Nucleus accumbens (tissue), 56 donors: Measurements from ENCODE around the gene VPS50.

Experiments
- DNase-seq, 56 donors: peaks; one replicate each; lab custom pipeline; 2025; lab: John Stamatoyannopoulos, UW

VPS50 gene, protein sequence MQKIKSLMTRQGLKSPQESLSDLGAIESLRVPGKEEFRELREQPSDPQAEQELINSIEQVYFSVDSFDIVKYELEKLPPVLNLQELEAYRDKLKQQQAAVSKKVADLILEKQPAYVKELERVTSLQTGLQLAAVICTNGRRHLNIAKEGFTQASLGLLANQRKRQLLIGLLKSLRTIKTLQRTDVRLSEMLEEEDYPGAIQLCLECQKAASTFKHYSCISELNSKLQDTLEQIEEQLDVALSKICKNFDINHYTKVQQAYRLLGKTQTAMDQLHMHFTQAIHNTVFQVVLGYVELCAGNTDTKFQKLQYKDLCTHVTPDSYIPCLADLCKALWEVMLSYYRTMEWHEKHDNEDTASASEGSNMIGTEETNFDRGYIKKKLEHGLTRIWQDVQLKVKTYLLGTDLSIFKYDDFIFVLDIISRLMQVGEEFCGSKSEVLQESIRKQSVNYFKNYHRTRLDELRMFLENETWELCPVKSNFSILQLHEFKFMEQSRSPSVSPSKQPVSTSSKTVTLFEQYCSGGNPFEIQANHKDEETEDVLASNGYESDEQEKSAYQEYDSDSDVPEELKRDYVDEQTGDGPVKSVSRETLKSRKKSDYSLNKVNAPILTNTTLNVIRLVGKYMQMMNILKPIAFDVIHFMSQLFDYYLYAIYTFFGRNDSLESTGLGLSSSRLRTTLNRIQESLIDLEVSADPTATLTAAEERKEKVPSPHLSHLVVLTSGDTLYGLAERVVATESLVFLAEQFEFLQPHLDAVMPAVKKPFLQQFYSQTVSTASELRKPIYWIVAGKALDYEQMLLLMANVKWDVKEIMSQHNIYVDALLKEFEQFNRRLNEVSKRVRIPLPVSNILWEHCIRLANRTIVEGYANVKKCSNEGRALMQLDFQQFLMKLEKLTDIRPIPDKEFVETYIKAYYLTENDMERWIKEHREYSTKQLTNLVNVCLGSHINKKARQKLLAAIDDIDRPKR

DNA sequence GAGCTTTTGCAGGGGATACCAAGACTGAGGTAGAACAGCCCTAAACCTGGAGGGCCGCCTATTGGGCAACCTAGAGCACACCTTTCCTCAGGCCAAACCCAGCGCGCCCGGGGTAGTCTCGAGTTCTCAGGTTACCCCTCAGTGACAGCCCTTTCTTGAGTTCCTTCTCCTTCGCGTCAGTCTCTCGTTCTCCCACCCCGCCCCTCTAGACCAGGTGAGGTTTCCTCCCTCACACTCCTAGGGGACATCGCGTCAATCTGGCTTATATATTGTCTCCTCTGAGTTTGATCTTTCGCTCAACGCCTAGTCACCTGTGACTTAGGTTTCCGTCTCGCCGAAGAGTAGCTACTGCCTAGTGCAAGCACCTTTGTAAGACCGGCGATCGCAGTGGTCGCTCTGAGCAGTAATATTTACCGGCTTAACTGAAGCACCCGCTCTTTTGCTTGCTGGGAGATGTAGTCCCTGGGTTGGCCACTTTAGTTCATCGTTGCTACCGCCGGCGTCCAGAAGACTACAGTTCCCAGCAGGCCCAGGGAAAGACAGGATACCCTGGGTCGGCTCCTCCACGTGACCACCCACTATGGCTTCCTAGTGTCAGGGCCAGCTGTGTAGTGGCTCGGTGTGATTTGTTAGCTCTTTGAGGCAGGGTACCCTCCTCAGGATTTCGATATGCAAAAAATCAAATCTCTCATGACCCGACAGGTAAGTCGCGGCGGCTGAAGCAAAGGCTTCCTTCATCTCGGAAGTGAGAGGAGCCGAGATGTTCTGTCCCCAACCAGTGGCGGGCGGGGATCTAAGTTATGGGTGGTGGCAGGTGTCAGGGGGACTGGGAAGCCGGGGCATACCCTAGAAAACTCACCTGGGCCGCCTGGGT lies at the start of gene VPS50:
VPS50 (plus strand) TSS at position 568 of the 874 bp plus-strand sequence; CDS start at position 670, 102 bp downstream.
- peak; percentile 58 to 99 (median 94) for DNase-seq

DNA sequence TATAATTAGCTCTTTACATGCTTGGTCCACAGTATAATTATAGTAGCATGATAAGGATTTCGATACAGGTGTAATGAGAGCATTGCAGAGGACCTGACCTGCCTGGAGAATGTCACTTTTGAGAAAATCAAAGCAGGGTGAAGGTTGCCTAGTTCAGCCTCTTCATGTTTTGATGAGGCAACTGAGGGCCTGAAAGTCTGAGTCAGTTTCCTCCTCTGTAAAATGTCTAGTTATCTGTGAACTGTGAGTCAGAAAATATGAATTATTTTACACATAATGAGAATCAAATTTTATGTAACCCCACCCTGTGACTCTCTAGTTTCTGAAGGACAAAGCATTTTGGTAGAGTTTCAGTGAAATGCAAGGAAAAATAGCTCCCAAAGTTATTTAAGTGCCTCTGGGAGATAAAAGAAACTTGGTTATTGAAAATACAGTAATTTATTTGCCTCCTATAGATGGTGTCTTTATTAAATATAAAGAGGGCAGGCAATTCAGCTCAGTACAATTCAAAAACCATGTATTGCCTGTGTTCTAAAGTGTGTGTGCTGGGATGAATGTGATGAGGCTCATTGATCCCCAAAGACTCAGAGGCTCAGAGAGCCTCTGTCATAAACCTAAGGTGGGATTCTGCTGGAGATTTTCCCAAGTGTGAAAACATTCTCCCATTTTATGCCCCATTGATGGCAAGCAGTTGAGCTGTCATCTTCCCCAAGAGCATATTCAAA lies 46.7 kb upstream of the VPS50 start:
- peak in 4 of 56 donors; percentile 1 to 2 (median 2) for DNase-seq

DNA sequence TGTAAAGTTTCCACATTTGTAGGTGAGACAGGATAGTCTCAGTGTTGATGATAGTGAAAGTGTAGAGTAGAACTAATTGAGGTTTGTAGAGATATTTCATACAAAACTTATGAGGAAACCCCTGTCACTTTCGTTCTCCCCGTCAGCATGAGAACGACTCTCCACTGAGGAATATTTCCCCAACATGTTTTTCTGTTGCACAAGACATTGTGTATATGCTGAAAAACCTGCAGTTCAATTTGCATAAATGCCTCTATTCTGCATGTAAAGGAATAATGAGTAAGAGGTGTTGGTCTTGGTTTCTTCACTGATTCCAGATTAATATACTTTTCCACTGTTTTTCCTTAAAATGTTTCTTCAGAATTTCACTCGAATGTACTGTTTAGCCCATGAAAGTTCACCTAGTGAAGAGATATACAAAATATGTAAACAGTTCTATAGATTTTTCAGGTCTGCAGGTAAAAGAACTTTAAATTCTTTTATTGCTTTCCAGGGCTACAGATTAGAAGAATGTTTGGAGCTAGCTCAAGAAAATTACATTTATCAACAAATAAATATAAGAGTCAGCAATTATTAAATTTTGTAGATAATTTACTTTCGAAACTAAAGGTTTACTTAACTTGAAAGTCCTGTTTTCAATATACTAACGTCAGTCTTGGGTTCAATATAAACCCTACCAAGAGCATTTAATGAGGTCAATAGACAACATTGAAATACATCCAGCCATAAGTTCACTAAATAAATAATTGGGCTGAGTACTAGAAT lies 43.1 kb upstream of the VPS50 start:
- DNase-seq, result no peak

DNA sequence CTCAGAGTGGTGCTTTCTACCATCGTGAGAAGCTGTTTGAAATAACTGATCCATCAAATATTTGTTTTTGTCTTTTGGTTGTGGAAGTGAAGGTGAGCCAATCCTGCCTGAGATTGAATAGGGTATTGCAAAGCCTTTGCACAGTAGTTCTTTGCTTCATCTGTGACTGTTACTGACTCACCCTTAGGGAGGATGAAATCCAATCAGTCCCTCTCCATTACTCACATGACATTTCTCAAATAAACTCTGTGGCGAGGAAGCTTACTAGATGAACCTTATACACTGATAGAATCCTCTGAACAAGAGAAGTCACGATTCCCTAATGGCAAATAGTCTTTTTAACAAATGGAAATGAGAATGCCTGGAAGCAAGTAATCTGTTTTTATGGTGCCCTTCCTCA lies 37.8 kb upstream of the VPS50 start:
- no peak for DNase-seq

DNA sequence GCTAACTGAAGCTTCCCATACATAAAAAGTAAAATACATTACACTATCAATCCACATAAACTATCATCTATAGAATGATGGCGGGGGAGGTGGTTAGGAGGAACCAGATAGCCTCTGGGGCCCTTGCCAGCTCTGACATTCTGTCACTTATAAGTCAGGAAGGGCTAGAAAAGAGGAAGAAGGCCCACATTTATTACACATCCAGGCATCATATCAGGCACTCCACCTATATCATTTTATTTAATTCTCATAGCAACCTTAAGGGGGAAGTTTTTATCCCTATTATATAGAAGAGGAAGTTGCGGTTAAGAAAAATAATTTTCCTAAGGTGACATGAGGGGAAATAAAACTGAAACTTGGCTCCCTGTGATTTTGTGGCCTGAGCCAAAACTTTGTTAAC lies 35.8 kb upstream of the VPS50 start:
- DNase-seq, result no peak

DNA sequence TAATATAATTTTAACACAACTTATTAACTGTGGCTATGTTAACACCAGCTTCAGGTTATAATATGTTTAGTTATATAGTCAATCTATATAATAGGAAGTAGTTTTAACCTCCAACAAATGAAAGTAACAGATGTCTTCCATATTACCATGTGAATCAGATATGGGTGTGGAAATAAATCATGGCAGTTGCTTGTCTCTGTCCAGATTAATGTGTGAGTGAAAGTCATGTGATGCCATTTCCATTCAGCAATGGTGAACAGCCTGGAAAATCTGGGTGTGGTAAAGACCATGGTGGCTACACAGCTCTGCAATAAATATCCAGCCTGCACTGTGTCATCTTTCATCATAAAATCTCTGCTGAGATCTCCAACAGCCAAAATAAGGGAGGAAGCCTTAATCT lies 33.7 kb upstream of the VPS50 start:
- DNase-seq, result no peak

DNA sequence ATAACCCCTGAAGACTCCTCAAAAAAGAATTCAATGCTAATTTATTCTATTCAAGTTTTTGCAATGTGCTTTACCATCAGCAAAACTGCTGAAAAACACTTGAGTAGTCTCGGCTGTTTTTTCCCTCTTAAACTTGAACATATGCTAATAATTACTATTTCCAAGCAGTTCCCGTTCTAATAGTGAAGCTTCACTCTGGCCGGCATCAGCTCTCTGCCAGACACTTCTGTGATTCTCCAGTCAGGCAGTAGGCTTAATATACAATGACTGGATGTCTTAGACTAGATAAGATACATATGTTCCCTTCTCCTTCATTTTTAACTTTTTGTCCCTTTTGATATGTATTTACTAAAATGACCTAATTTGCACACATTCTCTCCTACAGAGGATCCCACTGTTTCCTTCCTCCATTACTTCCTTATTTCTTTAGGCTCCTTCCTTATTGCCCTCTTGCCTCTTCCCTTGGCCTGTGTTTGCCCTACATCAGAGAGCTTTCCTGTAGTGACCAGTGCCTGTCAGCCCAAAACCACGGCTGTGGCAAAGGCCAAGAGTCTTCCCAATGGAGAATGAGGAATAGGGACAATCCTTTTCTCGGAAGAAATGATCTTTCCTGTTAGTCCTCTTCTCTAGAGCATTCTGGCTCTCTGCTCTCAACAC lies 29.4 kb upstream of the VPS50 start:
- DNase-seq, result no peak

DNA sequence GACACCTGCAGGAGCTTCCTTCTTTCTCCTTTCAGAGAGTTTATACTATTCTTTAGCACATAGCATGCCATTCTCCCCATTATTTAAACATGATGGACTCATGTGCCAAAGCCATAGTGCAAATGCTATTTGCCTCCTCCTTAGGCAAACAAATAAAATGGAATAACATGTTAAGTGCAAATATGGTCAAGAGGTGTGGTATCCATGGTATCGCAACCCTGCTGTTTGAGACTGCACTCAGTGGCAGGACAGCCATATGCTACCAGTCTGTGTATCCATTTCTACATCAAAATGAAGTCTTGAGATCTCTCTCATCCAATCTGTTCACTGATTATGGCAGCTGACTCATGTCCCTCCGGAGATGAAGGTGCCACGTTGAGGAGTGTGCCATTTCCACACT lies 28.7 kb upstream of the VPS50 start:
- DNase-seq, result no peak

DNA sequence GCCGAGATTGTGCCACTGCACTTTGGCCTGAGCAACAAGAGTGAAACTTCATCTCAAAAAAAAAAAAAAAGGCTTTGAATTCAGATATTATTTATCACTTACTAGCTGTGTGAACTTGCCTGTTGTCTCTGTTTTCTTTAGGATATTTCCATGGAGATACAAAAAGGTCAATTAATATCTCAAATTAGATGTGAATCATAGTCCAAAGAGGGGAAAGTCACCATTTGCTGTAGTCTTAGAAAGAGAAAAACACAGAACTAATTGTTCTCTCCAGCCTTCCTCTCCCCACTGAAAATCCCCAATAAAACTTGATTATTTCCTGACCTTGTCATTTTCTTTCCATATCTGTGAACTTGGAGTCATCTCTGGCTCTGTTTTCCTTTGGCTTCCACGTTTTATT lies 27.1 kb upstream of the VPS50 start:
- DNase-seq, result no peak

DNA sequence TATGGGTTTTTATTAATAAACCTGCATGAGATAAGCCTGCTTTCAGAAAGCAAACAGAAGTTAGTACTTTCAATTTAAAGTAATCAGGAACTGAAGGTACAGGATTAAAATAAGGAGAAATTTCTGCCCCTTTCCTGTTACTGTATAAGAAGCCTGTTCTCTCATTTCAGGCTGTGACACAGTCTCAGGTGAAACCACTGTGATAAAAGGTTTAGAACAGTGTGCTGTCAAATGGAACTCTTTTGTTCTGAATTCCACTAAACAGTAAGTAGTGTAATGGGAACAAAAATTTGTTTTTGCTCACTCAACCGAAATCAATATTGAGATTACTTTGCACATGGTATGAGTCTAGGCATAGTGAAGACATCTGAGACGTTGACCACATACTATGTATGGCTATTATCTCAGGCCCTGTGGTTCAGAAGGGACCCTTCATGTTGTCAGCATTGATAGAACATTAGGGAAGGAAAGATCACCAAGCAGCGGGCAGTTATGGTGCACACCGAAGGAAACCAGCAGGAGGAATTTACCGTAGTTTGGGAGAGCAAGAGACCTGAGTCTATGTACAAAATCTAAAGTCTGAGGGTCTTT lies 20.8 kb upstream of the VPS50 start:
- no peak for DNase-seq

DNA sequence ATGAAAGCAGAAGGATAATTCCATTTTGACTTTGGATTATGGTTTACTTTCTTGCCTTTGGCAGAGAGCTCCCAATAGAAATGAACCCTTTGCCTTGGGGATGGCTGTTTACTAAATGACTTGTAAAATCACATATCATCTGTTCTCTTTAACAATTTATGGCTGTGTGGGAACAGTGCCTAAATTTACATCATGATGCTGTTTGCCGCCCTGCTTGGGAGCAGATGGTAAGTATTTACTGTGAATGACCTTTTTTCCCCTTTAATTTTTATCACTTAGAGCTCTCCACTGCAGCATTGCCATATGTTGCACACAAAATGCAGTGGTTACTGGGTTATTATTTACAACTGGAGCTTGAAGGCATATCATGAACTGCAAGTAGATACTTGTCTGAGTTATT lies 19.3 kb upstream of the VPS50 start:
- DNase-seq, result no peak

DNA sequence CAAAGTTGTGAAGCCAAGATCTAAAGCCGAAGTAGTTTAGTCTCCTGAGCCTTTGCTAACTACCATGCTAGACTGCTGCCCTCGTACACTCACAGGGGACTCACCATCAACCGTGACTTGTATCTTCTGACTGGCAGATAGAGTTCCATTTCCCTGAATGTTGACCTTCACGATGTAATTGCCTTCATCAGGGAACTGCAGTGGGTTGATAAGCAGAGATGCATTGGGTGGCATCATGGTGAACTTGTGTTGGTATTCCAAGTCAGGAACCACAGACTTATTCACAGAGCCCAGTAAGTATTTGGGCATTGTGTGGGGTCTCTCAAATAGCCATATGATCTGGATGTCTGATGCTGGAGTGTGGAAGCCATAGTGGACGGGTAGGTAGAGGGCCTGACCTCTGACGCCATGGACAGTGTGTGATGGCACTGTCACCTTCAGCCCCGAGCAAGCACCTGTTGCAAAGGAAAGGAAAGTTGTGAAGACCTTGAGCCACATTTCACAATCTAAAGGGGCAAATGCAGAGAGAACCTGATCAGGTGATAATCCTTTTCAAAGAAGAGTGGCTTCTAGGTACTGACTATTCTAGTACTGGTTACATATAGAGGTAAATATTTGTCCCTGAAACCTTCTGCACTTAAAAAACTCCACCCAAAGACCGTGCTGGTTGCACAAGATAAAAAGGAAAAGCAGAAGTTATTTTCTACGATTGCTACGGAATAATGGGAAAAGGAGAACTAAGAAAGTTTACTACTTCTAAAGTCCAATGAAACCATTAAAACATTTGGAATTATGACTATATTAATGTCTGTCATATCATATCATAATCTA lies 13.0 kb upstream of the VPS50 start:
- DNase-seq, result no peak

DNA sequence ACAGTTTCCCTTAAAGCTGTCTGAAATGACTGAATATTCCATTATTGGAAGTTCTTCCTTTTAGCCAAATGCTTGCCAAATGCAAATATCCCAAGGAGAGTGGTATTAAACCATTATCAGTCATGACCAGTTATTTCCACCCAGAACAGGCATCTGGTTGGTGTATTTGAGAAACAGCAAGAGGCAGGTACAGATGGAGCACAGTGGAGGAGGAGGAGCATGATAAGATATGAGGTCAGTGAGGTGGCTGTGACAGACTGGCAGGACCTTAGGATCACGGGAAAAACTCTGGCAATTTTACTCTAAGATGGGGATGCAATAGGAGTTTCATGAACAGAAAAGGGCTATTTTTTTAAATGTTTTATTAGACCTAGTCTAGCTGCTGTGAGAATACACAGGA lies 12.3 kb upstream of the VPS50 start:
- no peak for DNase-seq

DNA sequence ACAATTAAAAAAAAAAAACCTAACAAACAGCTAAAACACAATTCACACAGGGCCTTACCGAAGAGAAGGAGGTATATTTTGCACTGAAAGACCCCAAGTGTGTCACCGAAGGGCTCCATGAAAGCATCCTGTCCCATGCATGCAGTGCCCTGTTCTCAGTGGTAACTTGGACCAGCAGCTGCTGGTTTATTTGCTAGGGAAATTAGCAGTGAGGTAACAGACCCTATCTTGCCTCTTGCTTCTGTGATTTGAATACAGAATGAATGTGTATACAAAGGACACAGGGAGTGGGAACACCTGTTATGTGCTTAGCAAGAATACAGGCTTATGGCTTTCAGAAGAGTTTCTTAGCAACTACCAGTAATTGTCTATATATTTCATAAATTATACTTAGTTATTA lies 5.9 kb upstream of the VPS50 start, which contains the start of gene HEPACAM2:
HEPACAM2 (minus strand) TSS at position 160 of the 400 bp plus-strand sequence.
- DNase-seq, result no peak

DNA sequence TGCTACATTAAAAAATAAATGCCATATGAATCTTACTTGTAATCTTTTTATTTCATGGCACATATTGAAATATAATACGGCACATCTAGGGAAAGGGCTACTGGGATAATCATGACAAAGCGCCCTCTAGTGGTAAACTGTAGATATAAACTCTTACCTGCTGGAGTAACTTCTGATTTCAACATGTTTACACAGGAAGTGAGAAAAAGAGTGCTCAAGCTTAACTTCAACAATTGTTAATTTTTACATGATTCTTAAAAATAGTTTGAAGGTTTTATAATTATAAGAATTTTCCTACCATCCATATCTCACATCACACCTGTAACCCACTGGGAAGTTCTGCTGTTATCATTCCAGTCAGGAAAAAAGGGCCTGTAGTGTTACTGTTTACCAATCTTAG lies 3.9 kb upstream of the VPS50 start:
- DNase-seq, result no peak

DNA sequence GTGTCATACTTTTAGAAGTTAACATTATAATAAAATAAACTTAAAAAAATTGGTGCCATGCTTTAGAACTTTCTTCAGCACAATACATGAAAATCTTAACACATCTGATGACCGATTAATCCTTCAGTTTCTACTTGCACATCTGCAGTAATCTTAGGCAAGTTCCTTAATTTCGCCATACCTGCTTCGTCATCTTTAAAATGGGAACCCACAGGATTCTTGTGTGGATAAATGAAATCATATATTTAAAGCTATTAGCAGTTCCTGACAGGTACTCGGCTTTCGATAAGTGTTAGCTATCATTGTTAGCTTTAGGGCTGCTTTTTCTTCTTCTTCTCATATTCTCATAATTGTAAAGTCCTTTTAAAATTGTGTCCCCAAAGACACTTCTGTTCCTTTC lies 907 bp upstream of the VPS50 start:
- DNase-seq, result no peak

DNA sequence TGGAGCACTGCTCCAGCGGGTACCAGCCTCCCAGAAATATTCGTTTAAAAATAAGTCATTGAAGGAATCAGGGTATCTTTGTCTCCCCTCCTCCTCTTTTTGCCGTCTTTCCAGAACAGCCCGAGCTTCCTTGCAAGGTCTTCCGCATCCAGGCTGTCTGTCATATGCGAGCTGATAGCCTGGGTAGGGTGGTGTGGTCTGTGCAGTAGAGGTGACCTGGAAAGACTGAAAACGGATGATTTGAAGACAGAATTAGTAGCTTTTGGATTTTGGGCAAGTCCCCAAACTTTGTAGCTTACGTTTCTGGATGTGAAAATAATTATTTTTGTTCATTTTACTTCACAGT lies 480 bp downstream of the VPS50 start:
- DNase-seq, result peak in 2 of 56 donors; percentile 34 to 43
